HG02588 (cell line): ENCODE data around the gene CREB3L4.
"Not testable (repeated sequence)": the region's sequence is repeated elsewhere in the genome, so short reads cannot be mapped to it uniquely, and the experiment has no call there.

Experiments used
- ATAC-seq: cut with Tn5 transposase; IDR thresholded peaks from one replicate; pipeline ENCODE4 v1.9.1; 2021; ENCODE audit warnings: mild to moderate bottlenecking, moderate library complexity; ENCODE audit not compliant: unreplicated experiment

CREB3L4 gene

GRCh38 chr1:153958111-153958960 is 9.4 kb upstream of the CREB3L4 start, which contains the start of gene CRTC2:
TSS of gene CRTC2 (minus strand) at chr1:153958612. CDS start at chr1:153958497, 115 bp downstream.
- ATAC-seq: peak; percentile 64

GRCh38 chr1:153958961-153959260 is 8.8 kb upstream of the CREB3L4 start:
- no peak for ATAC-seq

- ATAC-seq: no peak
These were observed 8.2 kb upstream of the CREB3L4 start for GRCh38 chr1:153959454-153959853.

GRCh38 chr1:153960206-153960605 is 7.5 kb upstream of the CREB3L4 start:
- ATAC-seq: no peak

- ATAC-seq: no peak
These were observed 6.3 kb upstream of the CREB3L4 start for GRCh38 chr1:153961421-153961820.

GRCh38 chr1:153962088-153963029 is 5.3 kb upstream of the CREB3L4 start:
- no peak for ATAC-seq

- ATAC-seq: peak; percentile 48
These were observed 4.5 kb upstream of the CREB3L4 start, which contains the start of gene SLC39A1 for GRCh38 chr1:153963030-153963849. TSS of gene SLC39A1 (minus strand) at chr1:153963537. CDS start at chr1:153962715, 822 bp downstream.

GRCh38 chr1:153963850-153964331 is 3.8 kb upstream of the CREB3L4 start:
- no peak for ATAC-seq

- ATAC-seq: no peak
These were observed 280 bp downstream of the CREB3L4 start for GRCh38 chr1:153968000-153968363.

GRCh38 chr1:153968408-153968807 is 706 bp downstream of the CREB3L4 start:
- ATAC-seq: no peak

- no peak for ATAC-seq
These were observed 1.3 kb downstream of the CREB3L4 start for GRCh38 chr1:153968972-153969371.

- ATAC-seq: no peak
These were observed 2.6 kb downstream of the CREB3L4 start for GRCh38 chr1:153970346-153970745.

- no peak for ATAC-seq
These were observed 5.4 kb downstream of the CREB3L4 start for GRCh38 chr1:153973071-153973470.

GRCh38 chr1:153973525-153973924 is 5.8 kb downstream of the CREB3L4 start:
- ATAC-seq: no peak

- no peak for ATAC-seq
These were observed 9.1 kb downstream of the CREB3L4 start for GRCh38 chr1:153976819-153977249.

- peak; percentile 66 for ATAC-seq
These were observed 9.8 kb downstream of the CREB3L4 start, which contains the start of gene JTB for GRCh38 chr1:153977250-153978240. TSS of gene JTB (minus strand) at chr1:153977674. CDS start at chr1:153977252, 422 bp downstream.

GRCh38 chr1:153978274-153978909 is 10.7 kb downstream of the CREB3L4 start:
- no peak for ATAC-seq

- not testable (repeated sequence) for ATAC-seq
These were observed 11.4 kb downstream of the CREB3L4 start for GRCh38 chr1:153979091-153979490.

GRCh38 chr1:153981735-153982134 is 14.0 kb downstream of the CREB3L4 start:
- ATAC-seq: not testable (repeated sequence)
